GM18870 (cell line): ENCODE results near the gene RGS12.
"Not testable (repeated sequence)": the region's sequence is repeated elsewhere in the genome, so short reads cannot be mapped to it uniquely, and the experiment has no call there.

Experiments
- ATAC-seq: cut with Tn5 transposase; IDR thresholded peaks from one replicate; pipeline ENCODE4 v1.9.1; 2021; ENCODE audit warnings: moderate library complexity; ENCODE audit not compliant: unreplicated experiment

The RGS12 gene

GRCh38 chr4:3294401-3295241 lies 1.8 kb downstream of the RGS12 start:
- no peak for ATAC-seq

- no peak for ATAC-seq
Measured at GRCh38 chr4:3295837-3296624, 3.2 kb downstream of the RGS12 start.

GRCh38 chr4:3296651-3297050 lies 3.8 kb downstream of the RGS12 start:
- ATAC-seq: no peak

GRCh38 chr4:3297066-3297859 lies 4.4 kb downstream of the RGS12 start:
- no peak for ATAC-seq

- no peak for ATAC-seq
Measured at GRCh38 chr4:3299122-3299975, 6.5 kb downstream of the RGS12 start.

- no peak for ATAC-seq
Measured at GRCh38 chr4:3299976-3300671, 7.3 kb downstream of the RGS12 start.

GRCh38 chr4:3300882-3301281 lies 8.1 kb downstream of the RGS12 start:
- not testable (repeated sequence) for ATAC-seq

- no peak for ATAC-seq
Measured at GRCh38 chr4:3301450-3302172, 8.8 kb downstream of the RGS12 start.

GRCh38 chr4:3302173-3302785 lies 9.5 kb downstream of the RGS12 start:
- ATAC-seq: no peak

GRCh38 chr4:3302786-3303564 lies 10.2 kb downstream of the RGS12 start:
- ATAC-seq: no peak

- ATAC-seq: no peak
Measured at GRCh38 chr4:3303565-3303824, 10.7 kb downstream of the RGS12 start.

GRCh38 chr4:3303923-3304710 lies 11.3 kb downstream of the RGS12 start:
- ATAC-seq: no peak

GRCh38 chr4:3304831-3305609 lies 12.2 kb downstream of the RGS12 start:
- no peak for ATAC-seq

- ATAC-seq: no peak
Measured at GRCh38 chr4:3305610-3306371, 13.0 kb downstream of the RGS12 start.

GRCh38 chr4:3306450-3306849 lies 13.6 kb downstream of the RGS12 start:
- ATAC-seq: no peak

- ATAC-seq: no peak
Measured at GRCh38 chr4:3307060-3307459, 14.2 kb downstream of the RGS12 start.
